CD8-positive, alpha-beta memory T cell (primary cell): ENCODE measurements around the gene NIN. TPM values are rescaled to one million over a fixed set of nuclear protein-coding genes. Genes with fewer than 3 reads are reported as not detected.
A peak's percentile ranks its signal among the peaks of the same experiment; 100 is the strongest.

ENCODE experiments used
- CTCF ChIA-PET: fragments of 350-600 bp; sonication (Branson Sonifier 250); formaldehyde crosslinking; loops from one replicate; lab custom pipeline; 2021; ENCODE audit warnings: antibody characterized with exemption; lab: Charles Lee
- POLR2A ChIA-PET: fragments of 350-600 bp; sonication (Branson Sonifier 250); formaldehyde crosslinking; loops from one replicate; lab custom pipeline; 2021; ENCODE audit warnings: antibody characterized with exemption; lab: Charles Lee
- DNase-seq, 5 donors: peaks; one replicate each; pipeline versions ENCODE4 v3.0.0 to v3.0.0-alpha.2; 2020 to 2022; ENCODE audit warnings: mixed read lengths in 1 of 5
- H3K27ac ChIP-seq: one replicate; pipeline ENCODE4 v1.7.0; 2013; ENCODE audit warnings: low read depth, mild to moderate bottlenecking, low read length, moderate library complexity
- H3K27me3 ChIP-seq: 2 replicates; pipeline ENCODE4 v1.7.0; 2013; ENCODE audit warnings: low read length, mild to moderate bottlenecking; ENCODE audit not compliant: insufficient read depth, poor library complexity, severe bottlenecking
- H3K36me3 ChIP-seq: 2 replicates; pipeline ENCODE4 v1.7.0; 2013; ENCODE audit warnings: mild to moderate bottlenecking, low read length, moderate library complexity; ENCODE audit not compliant: insufficient read depth
- H3K4me1 ChIP-seq: 2 replicates; pipeline ENCODE4 v1.7.0; 2013; ENCODE audit warnings: mild to moderate bottlenecking, low read length, moderate library complexity; ENCODE audit not compliant: insufficient read depth
- H3K4me3 ChIP-seq: 2 replicates; pipeline ENCODE4 v1.7.0; 2013; ENCODE audit warnings: mild to moderate bottlenecking, low read length
- H3K9me3 ChIP-seq: 2 replicates; pipeline ENCODE4 v1.7.0; 2013; ENCODE audit warnings: mild to moderate bottlenecking, low read length
- H3K27ac Mint-ChIP-seq, 8 donors: one replicate each; pipeline ENCODE4 v1.8.0; 2020 to 2021; ENCODE audit warnings: mixed read lengths in 8 of 8, mild to moderate bottlenecking in 6 of 8, inconsistent platforms in 3 of 8, moderate library complexity in 3 of 8
- H3K27me3 Mint-ChIP-seq, 2 donors: one replicate each; pipeline ENCODE4 v1.8.0; 2020 to 2021; ENCODE audit warnings: mixed read lengths in 2 of 2, mild to moderate bottlenecking in 1 of 2, moderate library complexity in 1 of 2
- H3K36me3 Mint-ChIP-seq, 3 donors: one replicate each; pipeline ENCODE4 v1.8.0; 2020 to 2021; ENCODE audit warnings: mixed read lengths in 3 of 3, inconsistent platforms in 1 of 3, mild to moderate bottlenecking in 1 of 3
- H3K4me1 Mint-ChIP-seq, 3 donors: one replicate each; pipeline ENCODE4 v1.8.0; 2020 to 2021; ENCODE audit warnings: mixed read lengths in 3 of 3, inconsistent platforms in 1 of 3, mild to moderate bottlenecking in 1 of 3
- H3K4me3 Mint-ChIP-seq, 7 donors: one replicate each; pipeline ENCODE4 v1.8.0; 2020 to 2021; ENCODE audit warnings: mixed read lengths in 7 of 7, mild to moderate bottlenecking in 6 of 7, moderate library complexity in 4 of 7, inconsistent platforms in 2 of 7
- H3K9me3 Mint-ChIP-seq, 5 donors: one replicate each; pipeline ENCODE4 v1.8.0; 2020 to 2022; ENCODE audit warnings: mixed read lengths in 5 of 5, mild to moderate bottlenecking in 3 of 5, moderate library complexity in 2 of 5, inconsistent platforms in 1 of 5
- polyA plus RNA-seq: library from polyadenylated mRNA; unstranded; fragments of 300-500 nt; fragmentation: Illumina TruSeq; gene quantifications from one replicate; pipeline ENCODE4 v1.2.3, GENCODE V29; 2021
- total RNA-seq, 2 experiments: library from RNA; stranded (reverse); gene quantifications; one replicate each; pipeline ENCODE4 v1.2.3, GENCODE V29; 2021

The NIN gene
- total and polyA plus RNA-seq, 3 experiments from 2014 or later, result 64.3 to 77.8 (median 73.8) TPM

DNA sequence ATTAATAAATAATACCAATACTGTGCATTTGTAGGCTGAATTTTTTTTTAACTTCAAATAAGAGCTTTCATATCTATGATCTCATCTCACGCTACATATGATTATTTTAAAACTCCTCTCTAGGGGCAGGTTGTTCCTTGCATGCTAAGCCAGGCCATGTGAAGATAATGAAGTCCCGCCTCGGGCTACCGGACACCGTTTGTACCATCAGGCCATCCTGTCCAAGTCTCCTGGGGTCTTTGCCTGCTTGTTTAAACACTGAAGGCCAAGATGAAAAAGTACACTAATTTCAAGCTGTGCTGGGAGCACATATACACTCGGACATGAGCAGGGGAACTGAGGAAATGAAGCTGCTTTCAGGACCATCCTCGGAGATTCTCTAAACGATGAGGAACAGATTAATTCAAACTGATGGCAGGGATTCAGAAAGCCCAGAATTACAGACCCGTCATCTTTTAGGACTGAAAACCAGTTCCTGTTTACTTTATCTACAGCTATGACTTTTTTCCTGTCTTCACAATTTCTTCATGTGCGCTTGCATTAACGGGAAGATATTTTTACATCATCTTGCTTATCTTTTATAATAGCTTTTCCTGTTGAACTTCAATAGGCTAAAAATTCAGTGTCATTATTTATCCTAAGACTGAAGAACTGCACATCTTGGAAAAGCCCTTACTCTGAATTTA lies 34.6 kb upstream of the NIN start:
- no peak overlapping the region for H3K4me3 ChIP-seq
- no peak overlapping the region for H3K27ac Mint-ChIP-seq
- H3K36me3 Mint-ChIP-seq, result no peaks in the 10 kb centered on the region
- H3K9me3 Mint-ChIP-seq, result no peaks in the 10 kb centered on the region
- H3K27me3 Mint-ChIP-seq, result peaks cover 25 to 45% of the 10 kb centered on the region in 2 donors
- H3K4me1 ChIP-seq, result no peaks in the 10 kb centered on the region
- H3K27me3 ChIP-seq, result peaks cover 5% of the 10 kb centered on the region
- no peaks in the 10 kb centered on the region for H3K9me3 ChIP-seq
- no peak overlapping the region for H3K27ac ChIP-seq
- H3K4me3 Mint-ChIP-seq, result no peak overlapping the region
- H3K36me3 ChIP-seq, result no peaks in the 10 kb centered on the region
- POLR2A ChIA-PET, result no interaction called here
- CTCF ChIA-PET, result interaction anchor here (1.2 kb wide), 1 partner anchor 323 kb away, joined by 4 read pairs; no protein-coding TSS in a partner anchor
- DNase-seq, result no peak
- H3K4me1 Mint-ChIP-seq, result peaks cover 0 to 3% (median 0%) of the 10 kb centered on the region in 3 donors

DNA sequence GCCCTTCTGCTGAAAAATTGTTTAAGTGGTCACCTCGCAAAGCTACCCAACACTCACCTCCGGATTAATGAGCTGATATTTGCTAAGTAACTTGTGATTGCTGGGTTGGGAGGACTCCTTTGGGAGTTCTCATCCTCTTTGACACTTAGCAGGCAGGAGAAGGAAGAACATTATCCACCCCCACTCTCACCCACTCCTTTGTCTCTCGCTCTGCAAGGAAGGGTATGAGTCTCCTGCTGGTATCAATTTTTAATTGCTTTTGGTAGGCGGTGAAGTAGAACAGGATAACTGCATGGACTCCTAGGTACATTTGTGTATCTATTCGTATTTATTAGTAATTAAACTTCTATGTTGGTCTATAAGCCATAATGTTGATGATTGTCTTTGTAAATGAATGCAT lies 34.0 kb upstream of the NIN start:
- Histone ChIP-seq H3K4me3 (no peak overlapping the region), H3K4me1 (no peaks in the 10 kb centered on the region), H3K27ac (no peak overlapping the region), H3K9me3 (no peaks in the 10 kb centered on the region), H3K36me3 (no peaks in the 10 kb centered on the region), H3K27me3 (no peaks in the 10 kb centered on the region)
- H3K4me3 Mint-ChIP-seq, result no peak overlapping the region
- H3K36me3 Mint-ChIP-seq, result peaks cover 0 to 3% (median 0%) of the 10 kb centered on the region in 3 donors
- peaks cover 20 to 39% of the 10 kb centered on the region in 2 donors for H3K27me3 Mint-ChIP-seq
- POLR2A ChIA-PET, result interaction anchor here (0.6 kb wide), 1 partner anchor 109 kb away, joined by 3 read pairs; no protein-coding TSS in a partner anchor
- no peak for DNase-seq
- CTCF ChIA-PET, result interaction anchor here (1.3 kb wide), 1 partner anchor 88 kb away, joined by 4 read pairs; no protein-coding TSS in a partner anchor
- no peaks in the 10 kb centered on the region for H3K9me3 Mint-ChIP-seq
- peaks cover 2 to 9% (median 6%) of the 10 kb centered on the region in 3 donors for H3K4me1 Mint-ChIP-seq
- no peak overlapping the region for H3K27ac Mint-ChIP-seq

DNA sequence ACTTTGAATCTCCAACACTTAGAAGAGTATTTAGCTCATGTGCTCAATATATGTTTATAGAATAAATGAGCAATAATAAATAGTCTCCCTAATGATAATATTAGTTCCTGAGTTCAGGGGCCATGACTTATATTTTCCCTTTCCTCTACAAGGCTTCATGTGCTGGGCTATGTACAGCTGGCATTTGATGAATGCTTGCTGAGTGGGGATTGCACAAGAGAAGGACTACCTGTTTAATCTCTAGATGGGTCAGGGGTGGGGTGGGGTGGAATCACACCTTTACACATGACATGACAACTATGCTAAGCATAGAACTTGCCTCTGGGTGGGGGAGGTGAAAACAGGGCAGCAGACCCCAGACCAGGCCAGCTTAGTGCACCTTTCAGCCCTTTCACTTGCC lies 33.3 kb upstream of the NIN start:
- H3K9me3 ChIP-seq, result no peaks in the 10 kb centered on the region
- peaks cover 0 to 4% (median 0%) of the 10 kb centered on the region in 3 donors for H3K36me3 Mint-ChIP-seq
- H3K4me1 ChIP-seq, result peaks cover 4% of the 10 kb centered on the region
- H3K27ac Mint-ChIP-seq, result no peak overlapping the region
- H3K4me1 Mint-ChIP-seq, result peaks cover 8 to 10% (median 9%) of the 10 kb centered on the region in 3 donors
- no peak overlapping the region for H3K27ac ChIP-seq
- H3K4me3 Mint-ChIP-seq, result no peak overlapping the region
- H3K9me3 Mint-ChIP-seq, result no peaks in the 10 kb centered on the region
- CTCF ChIA-PET, result interaction anchor here (0.7 to 1.3 kb wide), 3 partner anchors 74 to 324 kb away, joined by 3 to 4 read pairs (median 3); no protein-coding TSS in a partner anchor
- H3K27me3 Mint-ChIP-seq, result peaks cover 13 to 32% of the 10 kb centered on the region in 2 donors
- no peaks in the 10 kb centered on the region for H3K27me3 ChIP-seq
- no peaks in the 10 kb centered on the region for H3K36me3 ChIP-seq
- H3K4me3 ChIP-seq, result no peak overlapping the region
- POLR2A ChIA-PET, result interaction anchor here (0.6 kb wide), 1 partner anchor 109 kb away, joined by 3 read pairs; no protein-coding TSS in a partner anchor
- no peak for DNase-seq

DNA sequence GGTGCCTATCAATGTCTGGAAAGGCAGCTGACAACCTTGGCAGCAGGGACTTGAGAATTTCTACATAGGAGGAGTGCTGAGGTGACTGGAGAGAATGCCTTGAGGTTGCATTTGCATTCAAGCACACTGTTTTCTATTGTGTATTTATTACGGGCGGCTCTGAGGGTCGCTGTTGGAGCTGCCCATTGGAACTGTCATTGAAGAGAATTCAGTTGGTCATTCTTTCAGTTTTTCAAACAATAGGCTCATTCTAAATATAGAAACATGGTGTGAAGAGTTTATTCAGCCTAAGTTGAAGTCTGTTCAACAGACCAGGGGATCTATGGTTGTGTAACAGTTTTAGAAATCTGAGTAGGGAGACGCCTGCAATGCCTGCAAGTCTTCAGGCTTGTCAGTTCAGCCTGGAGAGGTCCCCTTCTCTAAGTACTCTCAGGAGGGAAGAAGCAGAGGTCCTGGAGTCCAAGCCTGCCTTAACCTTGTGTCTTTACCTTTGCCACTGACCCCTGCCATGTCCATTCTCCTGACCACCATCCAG lies 31.1 kb upstream of the NIN start:
- Mint-ChIP-seq H3K27me3 (peaks cover 0 to 14% of the 10 kb centered on the region in 2 donors), H3K4me1 (peaks cover 10 to 13% (median 10%) of the 10 kb centered on the region in 3 donors), H3K9me3 (no peaks in the 10 kb centered on the region), H3K27ac (peak overlapping the region in 1 of 8 donors; percentile 91), H3K36me3 (peaks cover 0 to 4% (median 0%) of the 10 kb centered on the region in 3 donors), H3K4me3 (no peak overlapping the region)
- CTCF ChIA-PET, result interaction anchor here (0.7 to 8.5 kb wide), 6 partner anchors 32 to 318 kb away, joined by 3 to 122 read pairs (median 40); partner anchors contain the start of gene NIN
- POLR2A ChIA-PET, result no interaction called here
- H3K4me1 ChIP-seq, result peaks cover 7% of the 10 kb centered on the region
- no peak for DNase-seq
- no peaks in the 10 kb centered on the region for H3K36me3 ChIP-seq
- no peaks in the 10 kb centered on the region for H3K27me3 ChIP-seq
- no peak overlapping the region for H3K4me3 ChIP-seq
- H3K9me3 ChIP-seq, result no peaks in the 10 kb centered on the region
- H3K27ac ChIP-seq, result no peak overlapping the region

DNA sequence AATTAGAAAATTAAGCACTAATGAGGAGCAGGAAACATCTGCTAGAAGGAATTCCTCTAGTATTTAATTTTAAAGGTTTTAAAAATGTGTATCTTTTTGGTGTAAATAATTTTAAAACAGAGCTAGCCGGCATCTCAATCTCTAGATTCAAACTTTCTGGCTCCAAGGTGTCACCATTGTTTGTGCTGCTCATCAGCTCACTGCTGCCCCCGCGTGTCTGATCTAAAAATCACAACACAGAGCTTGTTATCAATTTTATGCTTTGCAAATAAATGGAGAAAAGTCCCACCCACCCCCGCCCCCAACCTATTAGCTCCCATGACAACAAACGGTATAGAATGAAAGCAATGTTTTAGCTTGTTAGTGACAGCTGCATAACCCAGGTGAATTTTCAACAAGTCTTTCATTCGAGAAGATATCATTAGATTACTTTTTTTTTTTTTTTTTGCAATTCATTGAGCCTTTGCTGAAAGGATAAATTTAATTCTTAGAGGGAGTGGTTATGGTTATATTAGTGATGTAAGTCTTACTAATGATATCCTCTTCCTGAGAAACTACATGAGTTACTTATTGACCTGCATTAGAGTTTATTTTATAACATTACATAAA lies 29.6 kb upstream of the NIN start:
- Mint-ChIP-seq H3K36me3 (peaks cover 0 to 4% (median 0%) of the 10 kb centered on the region in 3 donors), H3K4me3 (peak overlapping the region; percentile 90 to 99 (median 94)), H3K9me3 (no peaks in the 10 kb centered on the region), H3K27me3 (peaks cover 0 to 3% of the 10 kb centered on the region in 2 donors), H3K27ac (peak overlapping the region in 7 of 8 donors; percentile 88 to 96 (median 91)), H3K4me1 (peaks cover 10 to 13% (median 10%) of the 10 kb centered on the region in 3 donors)
- peaks cover 7% of the 10 kb centered on the region for H3K4me1 ChIP-seq
- ChIA-PET POLR2A (interaction anchor here (0.6 to 3.9 kb wide), 16 partner anchors 9 to 667 kb away, joined by 3 to 38 read pairs (median 4); partner anchors contain the start of gene NIN), CTCF (interaction anchor here (0.6 to 8.5 kb wide), 47 partner anchors 9 to 518 kb away, joined by 3 to 122 read pairs (median 5); partner anchors contain the start of genes ABHD12B, ATL1 and NIN)
- H3K4me3 ChIP-seq, result peak overlapping the region; percentile 85
- no peaks in the 10 kb centered on the region for H3K27me3 ChIP-seq
- peak overlapping the region; percentile 43 for H3K27ac ChIP-seq
- no peaks in the 10 kb centered on the region for H3K9me3 ChIP-seq
- peak; percentile 79 to 91 (median 84) for DNase-seq
- no peaks in the 10 kb centered on the region for H3K36me3 ChIP-seq

DNA sequence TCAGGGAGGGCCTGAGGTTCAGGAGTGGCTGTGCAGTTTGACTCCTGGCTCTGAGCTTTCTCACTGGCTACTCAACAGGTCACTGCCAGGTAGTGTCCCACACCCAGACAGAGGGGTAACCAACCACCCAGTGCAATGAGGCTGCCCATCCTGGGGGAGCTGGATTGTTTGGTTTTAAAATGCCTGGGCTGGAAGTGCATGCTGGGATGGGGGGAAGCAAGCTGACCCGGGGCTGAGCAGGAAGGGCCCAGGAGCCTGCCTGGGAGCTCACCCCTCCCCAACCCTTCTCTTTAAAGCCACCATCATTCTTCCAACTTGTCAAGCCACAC lies 28.3 kb upstream of the NIN start:
- no peaks in the 10 kb centered on the region for H3K27me3 Mint-ChIP-seq
- H3K9me3 Mint-ChIP-seq, result no peaks in the 10 kb centered on the region
- Histone ChIP-seq H3K27me3 (no peaks in the 10 kb centered on the region), H3K4me1 (peaks cover 7% of the 10 kb centered on the region), H3K4me3 (peak overlapping the region; percentile 85), H3K36me3 (no peaks in the 10 kb centered on the region), H3K9me3 (no peaks in the 10 kb centered on the region), H3K27ac (no peak overlapping the region)
- peak overlapping the region in 5 of 8 donors; percentile 23 to 91 (median 70) for H3K27ac Mint-ChIP-seq
- CTCF ChIA-PET, result interaction anchor here (0.8 to 8.5 kb wide), 19 partner anchors 9 to 539 kb away, joined by 3 to 122 read pairs (median 7); partner anchors contain the start of genes MAP4K5 and NIN
- POLR2A ChIA-PET, result interaction anchor here (1.1 to 3.9 kb wide), 4 partner anchors 24 to 69 kb away, joined by 3 to 38 read pairs (median 8); partner anchors contain the start of gene NIN
- no peak for DNase-seq
- H3K36me3 Mint-ChIP-seq, result peaks cover 0 to 4% (median 0%) of the 10 kb centered on the region in 3 donors
- H3K4me1 Mint-ChIP-seq, result peaks cover 10 to 13% (median 10%) of the 10 kb centered on the region in 3 donors
- peak overlapping the region; percentile 90 to 99 (median 94) for H3K4me3 Mint-ChIP-seq

DNA sequence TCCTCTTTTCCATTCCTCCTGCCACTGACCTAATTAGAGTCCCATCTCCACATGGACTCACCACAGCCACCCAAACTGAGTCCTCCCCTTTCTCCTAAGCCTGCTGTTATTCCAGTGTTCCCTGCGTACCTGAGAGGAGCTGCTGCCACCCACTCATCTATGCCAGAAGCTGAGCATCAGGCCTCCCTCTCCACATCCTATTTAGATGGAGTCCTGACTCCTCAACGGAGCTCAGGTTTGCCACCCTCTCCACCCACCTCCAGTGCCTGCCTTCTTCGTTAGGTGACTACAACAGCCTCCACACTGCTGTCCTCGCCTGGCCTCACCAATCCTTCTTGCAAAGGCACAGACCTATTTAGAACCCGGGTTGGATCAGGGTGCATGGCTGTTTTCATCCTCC lies 25.7 kb upstream of the NIN start:
- H3K4me1 ChIP-seq, result peaks cover 7% of the 10 kb centered on the region
- H3K27ac ChIP-seq, result no peak overlapping the region
- no peaks in the 10 kb centered on the region for H3K9me3 Mint-ChIP-seq
- H3K9me3 ChIP-seq, result no peaks in the 10 kb centered on the region
- peaks cover 0 to 4% (median 1%) of the 10 kb centered on the region in 3 donors for H3K36me3 Mint-ChIP-seq
- no peaks in the 10 kb centered on the region for H3K36me3 ChIP-seq
- H3K4me3 Mint-ChIP-seq, result no peak overlapping the region
- DNase-seq, result no peak
- H3K27me3 ChIP-seq, result no peaks in the 10 kb centered on the region
- H3K27ac Mint-ChIP-seq, result peak overlapping the region in 1 of 8 donors; percentile 53
- CTCF ChIA-PET, result interaction anchor here (4.4 to 8.5 kb wide), 2 partner anchors 34 to 68 kb away, joined by 29 to 122 read pairs; no protein-coding TSS in a partner anchor
- POLR2A ChIA-PET, result no interaction called here
- H3K27me3 Mint-ChIP-seq, result no peaks in the 10 kb centered on the region
- H3K4me1 Mint-ChIP-seq, result peaks cover 10 to 13% (median 10%) of the 10 kb centered on the region in 3 donors
- no peak overlapping the region for H3K4me3 ChIP-seq
